ENCODE measurements around the gene GNGT2. TPM values are rescaled to one million over a fixed set of nuclear protein-coding genes. Genes with fewer than 3 reads are reported as not detected.

Gene GNGT2
- total and polyA plus RNA-seq, 12 donors = 1.2 to 31.9 (median 3.3) TPM

DNA sequence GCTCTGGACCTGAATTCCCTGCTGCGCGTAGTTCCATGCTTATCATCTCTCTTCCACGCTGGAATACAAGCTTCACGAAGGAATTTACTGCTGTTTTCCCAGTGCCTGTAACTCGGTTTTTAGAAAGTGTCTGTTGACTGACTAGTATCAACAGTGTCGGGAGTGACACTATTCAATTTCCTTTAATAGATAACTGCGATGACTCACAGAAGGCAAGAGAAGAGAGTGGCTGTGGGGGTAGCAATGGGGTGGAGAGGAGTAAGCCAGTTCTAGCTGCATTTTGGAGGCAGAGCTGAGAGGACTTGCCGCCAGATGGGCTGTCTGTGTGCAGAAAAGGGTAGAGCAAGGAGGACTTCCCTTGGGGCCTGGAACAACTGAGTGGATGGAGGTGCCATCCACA lies 52.6 kb downstream of the GNGT2 start:
- intact Hi-C loops (cut with DNase I) = no loop called here
- TF ChIP-seq POLR2A (IDR thresholded peaks at IDR 0.05) = no peak
- TF ChIP-seq, protein P1, sequence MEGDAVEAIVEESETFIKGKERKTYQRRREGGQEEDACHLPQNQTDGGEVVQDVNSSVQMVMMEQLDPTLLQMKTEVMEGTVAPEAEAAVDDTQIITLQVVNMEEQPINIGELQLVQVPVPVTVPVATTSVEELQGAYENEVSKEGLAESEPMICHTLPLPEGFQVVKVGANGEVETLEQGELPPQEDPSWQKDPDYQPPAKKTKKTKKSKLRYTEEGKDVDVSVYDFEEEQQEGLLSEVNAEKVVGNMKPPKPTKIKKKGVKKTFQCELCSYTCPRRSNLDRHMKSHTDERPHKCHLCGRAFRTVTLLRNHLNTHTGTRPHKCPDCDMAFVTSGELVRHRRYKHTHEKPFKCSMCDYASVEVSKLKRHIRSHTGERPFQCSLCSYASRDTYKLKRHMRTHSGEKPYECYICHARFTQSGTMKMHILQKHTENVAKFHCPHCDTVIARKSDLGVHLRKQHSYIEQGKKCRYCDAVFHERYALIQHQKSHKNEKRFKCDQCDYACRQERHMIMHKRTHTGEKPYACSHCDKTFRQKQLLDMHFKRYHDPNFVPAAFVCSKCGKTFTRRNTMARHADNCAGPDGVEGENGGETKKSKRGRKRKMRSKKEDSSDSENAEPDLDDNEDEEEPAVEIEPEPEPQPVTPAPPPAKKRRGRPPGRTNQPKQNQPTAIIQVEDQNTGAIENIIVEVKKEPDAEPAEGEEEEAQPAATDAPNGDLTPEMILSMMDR (IDR thresholded peaks at IDR 0.05) = no peak
- peaks cover 19% of the 10 kb centered on the region for H3K27me3 ChIP-seq
- no peak overlapping the region for H3K4me3 ChIP-seq
- 77 to 82% (median 80%) methylated on average over 8 of the region's 8 CpGs for WGBS, 4 donors
- H3K4me1 ChIP-seq (replicated peaks in 1 of 2) = no peaks in the 10 kb centered on the region
- no peak for DNase-seq
- no peak overlapping the region for H3K27ac ChIP-seq
- H3K9me3 ChIP-seq (replicated peaks in 1 of 3) = no peaks in the 10 kb centered on the region
- H3K36me3 ChIP-seq (replicated peaks in 1 of 2) = no peaks in the 10 kb centered on the region

DNA sequence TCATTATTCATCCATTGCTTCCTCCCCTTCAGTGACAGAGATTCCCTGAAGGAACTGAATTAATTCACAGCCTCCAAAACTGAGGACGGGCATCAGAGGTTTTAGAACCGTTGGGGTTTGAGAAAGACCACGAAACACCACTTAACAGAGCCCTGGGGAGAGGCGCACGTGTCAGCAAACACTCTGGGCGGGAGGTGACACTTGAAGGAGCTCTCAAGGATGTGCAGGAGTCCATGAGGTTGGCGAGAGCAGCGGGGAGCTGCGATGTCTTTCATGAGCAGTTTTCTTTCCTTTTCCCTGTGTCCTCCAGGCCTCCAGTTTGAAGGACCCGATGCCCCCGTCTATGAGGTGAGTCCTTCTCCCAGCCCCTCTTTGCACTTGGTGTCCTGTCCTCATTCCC lies 54.1 kb downstream of the GNGT2 start:
- Histone ChIP-seq H3K9me3 (replicated peaks in 1 of 3) (no peaks in the 10 kb centered on the region), H3K36me3 (replicated peaks in 1 of 2) (no peaks in the 10 kb centered on the region), H3K4me3 (no peak overlapping the region), H3K4me1 (replicated peaks in 1 of 2) (no peaks in the 10 kb centered on the region), H3K27me3 (peaks cover 19% of the 10 kb centered on the region), H3K27ac (no peak overlapping the region)
- intact Hi-C loops (cut with DNase I) = no loop called here
- no peak for DNase-seq
- 64 to 81% (median 75%) methylated on average over 11 of the region's 11 CpGs for WGBS, 4 donors
- TF ChIP-seq, protein P1 (IDR thresholded peaks at IDR 0.05) = no peak
- TF ChIP-seq POLR2A (IDR thresholded peaks at IDR 0.05) = no peak

Other genes with a start within 250 kb of the GNGT2 start
- gene GIP, start 242.0 kb downstream of the GNGT2 start, total RNA-seq = under 1 TPM in 1 of 9 donors, not detected in 8; 0.35 TPM
- gene GIP, start 242.0 kb downstream of the GNGT2 start, polyA plus RNA-seq = under 1 TPM in 1 of 3 donors, not detected in 2; 0.97 TPM
- gene IGF2BP1, start 213.2 kb downstream of the GNGT2 start, total RNA-seq = 10 to 100 TPM in 1 of 9 donors, 1 to 10 TPM in 1, under 1 TPM in 4, not detected in 3; under 0.01 to 15.5 (median 0.50) TPM
- gene IGF2BP1, start 213.2 kb downstream of the GNGT2 start, polyA plus RNA-seq = under 1 TPM in 2 of 3 donors, not detected in 1; under 0.01 to 0.02 TPM
- gene B4GALNT2, start 77.8 kb downstream of the GNGT2 start, total RNA-seq = 1 to 10 TPM in 2 of 9 donors, under 1 TPM in 6, not detected in 1; 0.10 to 3.4 (median 0.41) TPM
- under 1 TPM in 2 of 3 donors, not detected in 1; 0.04 to 0.10 TPM for gene B4GALNT2, start 77.8 kb downstream of the GNGT2 start, polyA plus RNA-seq
- gene ABI3, start 133 bp upstream of the GNGT2 start, total RNA-seq = 10 to 100 TPM in 8 of 9 donors, 1 to 10 TPM in 1; 2.4 to 39.9 (median 17.5) TPM
- 10 to 100 TPM in 2 of 3 donors, 1 to 10 TPM in 1; 4.4 to 15.1 (median 13.0) TPM for gene ABI3, start 133 bp upstream of the GNGT2 start, polyA plus RNA-seq
- gene PHOSPHO1, start 20.2 kb upstream of the GNGT2 start, total RNA-seq = 1 to 10 TPM in 1 of 9 donors, under 1 TPM in 4, not detected in 4; 0.25 to 5.5 (median 0.65) TPM
- gene PHOSPHO1, start 20.2 kb upstream of the GNGT2 start, polyA plus RNA-seq = under 1 TPM in 2 of 3 donors, not detected in 1; 0.56 to 0.61 TPM
- 10 to 100 TPM; 39.1 to 58.7 (median 49.6) TPM for gene ZNF652, start 151.7 kb upstream of the GNGT2 start, total RNA-seq
- gene ZNF652, start 151.7 kb upstream of the GNGT2 start, polyA plus RNA-seq = 10 to 100 TPM; 22.7 to 52.8 (median 39.3) TPM
- gene PHB1, start 204.3 kb upstream of the GNGT2 start, total RNA-seq = 100 to 1,000 TPM in 7 of 9 donors, 10 to 100 TPM in 2; 80.7 to 183 (median 136) TPM
- gene PHB1, start 204.3 kb upstream of the GNGT2 start, polyA plus RNA-seq = 100 to 1,000 TPM in 2 of 3 donors, 10 to 100 TPM in 1; 66.4 to 222 (median 101) TPM

Data from adrenal gland (tissue), 12 donors.